NCI-H446 (cell line): ENCODE measurements around the gene MFSD12.
A peak's percentile ranks its signal among the peaks of the same experiment; 100 is the strongest.

Experiments
- DNase-seq, 2 experiments: peaks; one replicate each; lab custom pipeline; 2025; lab: John Stamatoyannopoulos, UW

MFSD12 gene

GRCh38 chr19:3557461-3558248 lies at the start of gene MFSD12:
MFSD12 (minus strand) TSS chr19:3557586; CDS start chr19:3557403, 183 bp downstream.
- DNase-seq, result peak; percentile 82 to 95

- DNase-seq, result peak in 1 of 2 experiments; percentile 48
Measured at GRCh38 chr19:3606690-3607289, 49.4 kb upstream of the MFSD12 start, which contains the start of gene TBXA2R. TBXA2R (minus strand) TSS chr19:3606875; CDS start chr19:3600634, 6,241 bp downstream.

GRCh38 chr19:3606174-3606689 lies 48.8 kb upstream of the MFSD12 start:
- no peak for DNase-seq

GRCh38 chr19:3605770-3606169 lies 48.4 kb upstream of the MFSD12 start:
- no peak for DNase-seq

GRCh38 chr19:3605361-3605760 lies 48.0 kb upstream of the MFSD12 start:
- DNase-seq, result no peak

- DNase-seq, result no peak
Measured at GRCh38 chr19:3604987-3605343, 47.6 kb upstream of the MFSD12 start.

- DNase-seq, result no peak
Measured at GRCh38 chr19:3604227-3604986, 47.0 kb upstream of the MFSD12 start.

- no peak for DNase-seq
Measured at GRCh38 chr19:3603121-3603811, 45.9 kb upstream of the MFSD12 start.

GRCh38 chr19:3601021-3601420 lies 43.6 kb upstream of the MFSD12 start:
- DNase-seq, result no peak

GRCh38 chr19:3599776-3600187 lies 42.4 kb upstream of the MFSD12 start:
- DNase-seq, result no peak

GRCh38 chr19:3595521-3596061 lies 38.2 kb upstream of the MFSD12 start:
- no peak for DNase-seq

- DNase-seq, result no peak
Measured at GRCh38 chr19:3593156-3593555, 35.8 kb upstream of the MFSD12 start.

GRCh38 chr19:3591876-3592613 lies 34.7 kb upstream of the MFSD12 start:
- no peak for DNase-seq

GRCh38 chr19:3590991-3591659 lies 33.7 kb upstream of the MFSD12 start:
- no peak for DNase-seq

- no peak for DNase-seq
Measured at GRCh38 chr19:3589949-3590348, 32.6 kb upstream of the MFSD12 start.

- DNase-seq, result no peak
Measured at GRCh38 chr19:3589439-3589838, 32.1 kb upstream of the MFSD12 start.

- DNase-seq, result no peak
Measured at GRCh38 chr19:3586707-3587346, 29.4 kb upstream of the MFSD12 start.

- no peak for DNase-seq
Measured at GRCh38 chr19:3586127-3586626, 28.8 kb upstream of the MFSD12 start.

GRCh38 chr19:3585301-3586126 lies 28.1 kb upstream of the MFSD12 start, which contains the start of gene GIPC3:
GIPC3 (plus strand) TSS chr19:3585478; CDS start chr19:3585598, 120 bp downstream.
- DNase-seq, result no peak
